Fibroblast of villous mesenchyme (primary cell): ENCODE measurements around the gene ZNF780B. TPM values are rescaled to one million over a fixed set of nuclear protein-coding genes. Genes with fewer than 3 reads are reported as not detected.

Experiments used
- DNase-seq: peaks from one replicate; pipeline ENCODE4 v3.0.0-alpha.2; 2010; ENCODE audit warnings: low read depth
- H3K4me3 ChIP-seq: 2 replicates; pipeline ENCODE4 v1.5.1; 2011; ENCODE audit warnings: low read depth, mild to moderate bottlenecking, low read length
- total RNA-seq: library from RNA; depleted of rRNA; stranded (reverse); fragments of >200 nt; gene quantifications from 2 replicates; pipeline ENCODE4 v1.2.3, GENCODE V29; 2012
- TF ChIP-seq, protein P1 (sequence below): IDR thresholded peaks from 2 replicates; pipeline ENCODE4 v1.5.1; 2012; ENCODE audit warnings: low read depth, mild to moderate bottlenecking, low read length; ENCODE audit not compliant: insufficient read depth

The ZNF780B gene
- total RNA-seq, 1 donor = 13.4 TPM

DNA sequence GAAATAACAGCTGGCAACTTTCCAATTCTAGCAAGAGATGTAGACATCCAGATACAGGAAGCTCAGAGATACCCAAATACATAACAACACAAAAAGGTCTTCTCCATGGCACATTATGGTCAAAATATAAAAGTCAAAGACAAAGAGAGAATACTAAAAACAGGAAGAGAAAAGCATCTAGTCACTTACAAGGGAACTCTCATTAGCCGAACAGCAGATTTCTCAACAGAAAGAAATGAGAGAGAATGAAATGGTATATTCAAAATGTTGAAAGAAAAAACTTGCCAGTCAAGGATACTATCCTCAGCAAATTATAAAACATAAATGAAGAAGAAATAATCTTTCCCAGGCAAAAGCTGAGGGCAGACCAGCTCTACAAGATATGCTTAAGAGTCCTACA is 22.3 kb upstream of the ZNF780B start:
- no peak for DNase-seq
- no peak overlapping the region for H3K4me3 ChIP-seq
- TF ChIP-seq, protein P1, sequence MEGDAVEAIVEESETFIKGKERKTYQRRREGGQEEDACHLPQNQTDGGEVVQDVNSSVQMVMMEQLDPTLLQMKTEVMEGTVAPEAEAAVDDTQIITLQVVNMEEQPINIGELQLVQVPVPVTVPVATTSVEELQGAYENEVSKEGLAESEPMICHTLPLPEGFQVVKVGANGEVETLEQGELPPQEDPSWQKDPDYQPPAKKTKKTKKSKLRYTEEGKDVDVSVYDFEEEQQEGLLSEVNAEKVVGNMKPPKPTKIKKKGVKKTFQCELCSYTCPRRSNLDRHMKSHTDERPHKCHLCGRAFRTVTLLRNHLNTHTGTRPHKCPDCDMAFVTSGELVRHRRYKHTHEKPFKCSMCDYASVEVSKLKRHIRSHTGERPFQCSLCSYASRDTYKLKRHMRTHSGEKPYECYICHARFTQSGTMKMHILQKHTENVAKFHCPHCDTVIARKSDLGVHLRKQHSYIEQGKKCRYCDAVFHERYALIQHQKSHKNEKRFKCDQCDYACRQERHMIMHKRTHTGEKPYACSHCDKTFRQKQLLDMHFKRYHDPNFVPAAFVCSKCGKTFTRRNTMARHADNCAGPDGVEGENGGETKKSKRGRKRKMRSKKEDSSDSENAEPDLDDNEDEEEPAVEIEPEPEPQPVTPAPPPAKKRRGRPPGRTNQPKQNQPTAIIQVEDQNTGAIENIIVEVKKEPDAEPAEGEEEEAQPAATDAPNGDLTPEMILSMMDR = no peak

DNA sequence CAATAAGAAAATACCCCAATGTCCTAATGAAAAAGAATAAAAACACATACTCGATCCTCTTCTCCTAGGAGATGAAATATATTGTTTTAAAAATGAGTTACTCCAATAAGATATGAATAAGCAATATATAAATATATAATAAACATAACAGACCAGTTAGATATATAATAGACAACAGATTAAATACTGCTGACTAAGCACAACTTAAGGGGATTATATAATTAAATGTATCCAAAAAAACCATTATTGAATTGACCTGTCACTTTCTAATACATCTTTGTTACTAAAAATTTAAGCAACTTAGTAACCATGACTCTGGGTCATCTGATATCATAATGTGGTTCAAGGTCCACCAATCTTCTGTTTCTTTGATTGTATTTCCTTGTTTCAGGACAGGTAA is 14.0 kb upstream of the ZNF780B start:
- DNase-seq = no peak
- H3K4me3 ChIP-seq = no peak overlapping the region
- TF ChIP-seq, protein P1 = no peak

DNA sequence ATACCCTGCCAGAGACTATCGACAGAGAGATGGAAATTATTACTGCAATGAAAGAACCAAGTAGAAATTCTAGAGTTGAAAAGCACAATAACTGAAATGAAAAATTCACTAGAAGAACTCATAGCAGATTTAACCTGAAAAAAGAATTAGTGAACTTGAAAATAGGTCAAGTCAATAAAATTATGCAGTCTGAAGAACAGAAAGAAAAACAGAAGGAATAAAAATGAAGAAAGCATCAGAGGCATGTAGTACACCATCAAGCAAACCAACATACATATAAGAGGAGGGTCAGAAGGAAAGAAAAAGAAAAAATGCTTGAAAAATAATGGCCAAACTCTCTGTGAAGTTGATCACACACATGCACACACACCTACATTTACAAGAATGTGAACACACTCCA is 3.6 kb upstream of the ZNF780B start:
- no peak overlapping the region for H3K4me3 ChIP-seq
- no peak for DNase-seq
- TF ChIP-seq, protein P1 = no peak

DNA sequence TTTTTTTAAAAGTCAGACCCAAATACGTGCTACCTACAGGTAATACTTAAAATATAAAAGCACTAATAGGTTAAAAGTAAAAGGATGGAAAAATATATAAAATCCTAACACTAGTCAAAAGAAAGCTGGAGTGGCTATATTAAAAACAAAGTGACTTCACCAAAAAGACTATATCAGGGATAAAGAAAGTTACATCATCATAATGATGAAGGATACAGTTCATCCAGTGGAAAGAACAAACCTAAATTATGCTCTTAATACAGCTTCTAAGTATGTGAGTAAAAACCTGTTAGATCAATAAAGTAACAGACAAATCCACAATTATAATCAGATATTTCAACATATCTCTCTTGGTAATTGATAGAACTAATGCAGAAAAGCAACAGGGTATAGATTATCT is 1.1 kb upstream of the ZNF780B start:
- no peak for DNase-seq
- H3K4me3 ChIP-seq = no peak overlapping the region
- TF ChIP-seq, protein P1 = no peak

DNA sequence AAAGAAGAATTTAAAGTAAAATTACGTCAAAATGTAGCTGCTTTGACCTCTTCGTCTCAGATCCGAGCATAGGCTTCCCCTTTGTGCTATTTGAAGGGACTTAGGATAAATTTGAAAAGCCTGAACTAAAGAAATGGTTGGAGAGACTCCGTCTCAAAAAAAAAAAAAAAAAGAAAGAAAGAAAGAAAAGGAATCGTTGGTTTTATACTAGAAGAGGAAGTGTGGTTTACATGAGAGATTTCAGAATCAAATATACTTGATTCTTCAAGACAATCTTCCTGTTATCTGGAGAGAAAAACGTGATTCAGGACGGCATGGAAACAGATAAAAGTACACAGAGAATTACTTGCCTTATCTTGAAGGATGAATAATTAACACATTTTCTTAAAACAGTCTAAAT is 474 bp upstream of the ZNF780B start:
- DNase-seq = no peak
- TF ChIP-seq, protein P1 = no peak
- peak overlapping the region; percentile 90 for H3K4me3 ChIP-seq

DNA sequence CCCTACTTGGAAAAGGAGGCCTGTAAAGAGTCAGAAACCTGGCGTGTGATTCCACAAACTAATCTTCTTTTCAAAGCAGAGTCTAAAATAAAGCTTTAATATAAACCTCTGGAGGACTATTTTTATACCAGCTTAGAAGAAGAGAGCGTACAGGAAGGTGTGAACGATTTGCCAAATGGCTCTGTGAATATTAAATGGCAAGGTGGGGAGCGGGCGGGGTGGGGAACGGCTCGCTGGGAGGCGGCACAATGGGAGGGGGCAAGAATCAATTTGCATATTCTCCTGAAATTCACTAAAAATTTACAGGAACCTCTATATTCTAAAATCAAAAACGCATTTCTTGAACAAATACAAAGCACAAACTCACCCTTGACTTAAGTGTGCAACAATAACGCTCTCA is 982 bp downstream of the ZNF780B start:
- no peak for DNase-seq
- peak overlapping the region; percentile 90 for H3K4me3 ChIP-seq
- TF ChIP-seq, protein P1 = no peak

DNA sequence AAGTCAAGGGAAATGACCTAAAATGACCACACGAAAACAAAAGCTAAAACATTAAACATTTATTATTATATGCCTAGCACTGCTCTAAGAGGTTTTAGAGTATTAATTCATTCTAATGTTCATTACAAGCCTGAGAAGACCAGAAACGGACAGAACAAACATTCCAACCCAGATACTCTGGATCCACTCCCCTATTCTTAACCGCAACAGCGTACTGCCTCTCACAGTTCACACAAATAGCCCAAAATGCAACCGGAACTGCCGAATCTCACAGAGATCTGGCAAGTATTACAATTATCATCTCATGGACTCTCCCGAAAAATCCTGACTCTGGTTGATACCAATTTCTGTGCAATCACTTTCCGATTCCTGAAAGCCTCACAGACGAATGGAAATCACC is 1.4 kb downstream of the ZNF780B start:
- no peak for DNase-seq
- H3K4me3 ChIP-seq = peak overlapping the region; percentile 90
- TF ChIP-seq, protein P1 = no peak
